Ishikawa (cell line): ENCODE measurements around the gene SLC41A3.

Experiments used
- CEBPB ChIP-seq: IDR thresholded peaks from 2 replicates; pipeline ENCODE4 v1.6.1; 2012
- CREB1 ChIP-seq: IDR thresholded peaks from 2 replicates; pipeline ENCODE4 v1.6.1; 2012; ENCODE audit warnings: low read depth
- EGR1 ChIP-seq: IDR thresholded peaks from 2 replicates; pipeline ENCODE4 v1.6.1; 2012
- EP300 ChIP-seq: IDR thresholded peaks from 2 replicates; pipeline ENCODE4 v1.6.1; 2012; ENCODE audit warnings: borderline replicate concordance
- FOXM1 ChIP-seq: IDR thresholded peaks from 2 replicates; pipeline ENCODE4 v1.6.1; 2012; ENCODE audit warnings: low read depth, borderline replicate concordance
- MAX ChIP-seq: IDR thresholded peaks from 2 replicates; pipeline ENCODE4 v1.6.1; 2012
- NFIC ChIP-seq: IDR thresholded peaks from 2 replicates; pipeline ENCODE4 v1.6.1; 2012
- RAD21 ChIP-seq: IDR thresholded peaks from 2 replicates; pipeline ENCODE4 v1.6.1; 2012; ENCODE audit warnings: low read depth
- REST ChIP-seq: IDR thresholded peaks from 2 replicates; pipeline ENCODE4 v1.6.1; 2012; ENCODE audit warnings: low read depth, mild to moderate bottlenecking
- TAF1 ChIP-seq: IDR thresholded peaks from 2 replicates; pipeline ENCODE4 v1.6.1; 2012; ENCODE audit warnings: low read depth, mild to moderate bottlenecking
- TCF12 ChIP-seq: IDR thresholded peaks from 2 replicates; pipeline ENCODE4 v1.6.1; 2012; ENCODE audit warnings: low read depth
- TEAD4 ChIP-seq: IDR thresholded peaks from 2 replicates; pipeline ENCODE4 v1.6.1; 2012
- USF1 ChIP-seq: IDR thresholded peaks from 2 replicates; pipeline ENCODE4 v1.6.1; 2012
- YY1 ChIP-seq: IDR thresholded peaks from 2 replicates; pipeline ENCODE4 v1.6.1; 2012; ENCODE audit warnings: low read depth
- ZBTB7A ChIP-seq: IDR thresholded peaks from 2 replicates; pipeline ENCODE4 v1.6.1; 2012; ENCODE audit warnings: low read depth

SLC41A3 gene

DNA sequence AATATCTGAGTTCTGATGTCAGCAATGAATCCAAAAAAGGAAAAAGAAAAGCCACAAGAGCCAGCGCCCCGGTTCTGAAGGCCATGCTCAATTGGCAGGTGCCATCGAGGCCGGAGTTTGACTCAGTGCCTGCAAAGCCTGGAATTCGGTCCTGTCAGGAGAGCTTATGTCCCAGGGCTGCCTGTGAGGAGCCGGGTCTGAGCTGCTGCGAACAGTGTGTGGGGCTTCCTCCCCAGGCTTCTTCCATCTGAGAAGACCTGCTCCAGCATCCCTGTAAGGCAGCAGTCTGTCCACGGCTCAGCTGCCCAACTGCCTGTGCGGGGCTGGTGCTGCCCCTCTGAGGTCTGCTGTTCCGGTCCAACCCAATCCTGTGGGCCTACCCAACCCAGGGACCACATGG, 68.8 kb downstream of the SLC41A3 start:
- TF ChIP-seq RAD21 (no peak), EGR1 (no peak), NFIC (no peak), TEAD4 (no peak), EP300 (no peak)

- TF ChIP-seq NFIC (no peak), CEBPB (no peak), USF1 (no peak)
Observed at GRCh38 chr3:126014252-126014651, 69.7 kb downstream of the SLC41A3 start.

GRCh38 chr3:126013751-126014156, 70.2 kb downstream of the SLC41A3 start:
- no peak for TF ChIP-seq TEAD4
- no peak for TF ChIP-seq USF1
- TF ChIP-seq TAF1: no peak

DNA sequence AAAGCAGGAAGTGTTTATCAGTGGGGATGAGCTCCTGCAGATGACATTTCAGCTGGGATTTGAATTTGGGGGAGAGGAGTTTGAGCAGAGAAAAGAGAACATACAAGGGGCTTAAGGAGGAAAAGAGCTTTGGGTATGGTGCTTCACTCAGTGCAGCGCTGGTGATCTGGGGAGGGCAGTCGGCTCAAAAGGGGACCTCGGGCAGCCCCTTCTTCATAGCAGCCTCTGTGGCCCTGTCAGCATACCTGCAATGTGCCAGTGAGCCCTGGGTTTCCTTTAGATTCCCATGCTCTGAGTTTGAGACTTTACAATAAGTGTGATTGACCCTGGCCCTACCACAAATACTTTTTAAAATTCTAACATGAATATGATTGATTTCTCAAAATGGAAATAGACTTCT, 74.7 kb downstream of the SLC41A3 start:
- no peak for TF ChIP-seq RAD21
- TF ChIP-seq TEAD4: no peak
- TF ChIP-seq USF1: no peak
- no peak for TF ChIP-seq FOXM1
- TF ChIP-seq TAF1: no peak
- no peak for TF ChIP-seq EP300
- TF ChIP-seq MAX: no peak
- no peak for TF ChIP-seq YY1
- no peak for TF ChIP-seq EGR1
- TF ChIP-seq NFIC: no peak
- no peak for TF ChIP-seq ZBTB7A
- TF ChIP-seq CREB1: no peak
- TF ChIP-seq REST: no peak
- no peak for TF ChIP-seq CEBPB
- TF ChIP-seq TCF12: no peak

DNA sequence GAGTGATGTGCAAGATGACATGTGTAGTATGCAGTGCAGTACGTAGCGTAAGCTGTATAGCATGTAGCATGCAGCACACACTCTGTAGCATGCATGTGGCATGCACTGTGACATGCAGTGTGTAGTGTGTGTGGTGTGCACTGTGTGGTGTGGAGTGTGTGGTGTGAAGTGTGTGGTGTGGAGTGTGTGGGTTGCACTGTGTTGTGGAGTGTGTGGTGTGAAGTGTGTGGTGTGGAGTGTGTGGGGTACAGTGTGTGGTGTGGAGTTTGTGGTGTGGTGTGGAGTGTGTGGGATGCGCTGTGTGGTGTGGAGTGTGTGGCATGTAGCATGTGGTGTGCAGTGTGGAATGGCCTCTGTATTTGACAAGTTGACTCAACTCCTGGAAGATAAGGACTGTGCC, 75.7 kb downstream of the SLC41A3 start:
- no peak for TF ChIP-seq TEAD4
- no peak for TF ChIP-seq FOXM1
- no peak for TF ChIP-seq EGR1
- no peak for TF ChIP-seq YY1
- no peak for TF ChIP-seq CEBPB
- no peak for TF ChIP-seq TCF12
- no peak for TF ChIP-seq REST
- TF ChIP-seq ZBTB7A: no peak
- TF ChIP-seq TAF1: no peak
- TF ChIP-seq NFIC: no peak
- TF ChIP-seq MAX: no peak

GRCh38 chr3:126005951-126006350, 78.0 kb downstream of the SLC41A3 start:
- TF ChIP-seq ZBTB7A (no peak), TEAD4 (no peak), TAF1 (no peak), CEBPB (no peak), MAX (no peak), EP300 (no peak), USF1 (no peak), FOXM1 (no peak), CREB1 (no peak), YY1 (no peak), NFIC (no peak), EGR1 (no peak)
